SHP77 treated with DMSO at 0.1 percent for 48 hours (cell line): Measurements from ENCODE around the gene ATF6.

Source experiments
- DNase-seq: peaks from one replicate; lab custom pipeline; 2025; lab: John Stamatoyannopoulos, UW

ATF6 gene

DNA sequence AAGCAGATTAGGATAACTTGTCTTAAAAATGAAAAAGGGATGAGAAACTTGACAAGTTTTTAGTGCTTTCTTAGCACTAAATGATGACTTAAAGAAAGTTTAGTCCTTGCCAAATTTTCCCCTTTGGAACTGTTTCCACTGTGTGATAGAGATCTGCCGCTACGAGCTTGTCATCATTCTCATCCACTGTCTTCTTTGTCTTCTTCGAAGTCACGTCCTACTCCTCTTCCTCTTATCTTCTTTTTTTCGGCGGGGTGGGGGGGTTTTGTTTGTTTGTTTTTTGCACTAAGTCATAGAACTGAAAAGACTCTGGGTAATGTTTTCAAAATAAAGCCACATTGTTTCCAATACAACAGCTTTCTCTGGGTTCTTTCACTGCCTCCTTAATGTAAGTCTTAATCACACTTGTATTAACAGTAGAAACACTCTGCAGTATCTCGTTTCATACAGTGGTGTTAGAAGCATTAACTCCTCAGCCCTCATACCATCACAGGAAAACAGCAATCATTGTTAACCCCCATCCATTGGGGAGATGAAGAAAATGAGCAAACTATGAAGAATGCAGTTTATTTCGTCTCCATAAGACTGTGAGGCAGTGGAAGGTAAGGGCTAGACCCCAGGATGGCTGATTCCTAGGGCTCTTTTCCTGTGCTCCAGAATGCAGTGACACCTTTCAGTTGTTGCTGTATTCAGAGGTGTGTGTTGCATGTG lies 175.8 kb downstream of the ATF6 start:
- no peak for DNase-seq

DNA sequence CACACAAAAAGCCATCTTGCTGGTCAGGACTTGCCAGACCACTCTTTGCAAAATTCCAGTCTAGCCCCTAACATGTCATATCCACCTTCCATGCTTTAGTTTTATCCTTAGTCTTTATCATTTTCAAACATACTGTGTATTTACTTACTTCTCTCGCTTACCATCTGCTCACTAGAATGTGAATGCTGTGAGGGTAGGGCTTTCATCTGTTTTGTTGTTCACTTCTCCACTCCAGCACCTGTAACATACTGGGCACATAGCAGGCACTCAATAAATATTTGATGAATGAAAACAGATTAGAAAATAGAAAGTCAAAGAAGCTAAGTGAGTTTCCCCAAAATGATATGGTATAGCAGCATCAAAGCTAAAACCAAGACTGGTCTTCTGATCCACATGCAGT lies 177.6 kb downstream of the ATF6 start:
- no peak for DNase-seq

DNA sequence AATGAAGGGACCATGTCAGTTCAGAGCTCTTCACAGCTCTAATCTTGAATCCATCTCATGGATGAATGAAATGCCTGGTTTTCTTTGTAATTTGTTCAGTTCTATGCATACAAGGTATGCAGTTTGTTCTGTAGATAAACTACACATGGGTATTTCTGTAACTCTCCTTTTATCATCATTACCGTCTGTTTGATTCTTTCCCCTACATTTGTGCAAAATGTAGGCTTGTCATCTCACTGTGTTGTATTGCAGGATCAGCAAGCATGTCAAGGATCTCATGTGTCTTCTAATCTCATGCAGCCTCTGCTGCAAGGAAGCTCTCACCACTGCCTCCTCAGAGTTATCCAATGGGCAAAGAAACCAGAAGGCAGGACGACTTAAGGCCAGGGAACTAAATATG lies 178.3 kb downstream of the ATF6 start:
- no peak for DNase-seq

DNA sequence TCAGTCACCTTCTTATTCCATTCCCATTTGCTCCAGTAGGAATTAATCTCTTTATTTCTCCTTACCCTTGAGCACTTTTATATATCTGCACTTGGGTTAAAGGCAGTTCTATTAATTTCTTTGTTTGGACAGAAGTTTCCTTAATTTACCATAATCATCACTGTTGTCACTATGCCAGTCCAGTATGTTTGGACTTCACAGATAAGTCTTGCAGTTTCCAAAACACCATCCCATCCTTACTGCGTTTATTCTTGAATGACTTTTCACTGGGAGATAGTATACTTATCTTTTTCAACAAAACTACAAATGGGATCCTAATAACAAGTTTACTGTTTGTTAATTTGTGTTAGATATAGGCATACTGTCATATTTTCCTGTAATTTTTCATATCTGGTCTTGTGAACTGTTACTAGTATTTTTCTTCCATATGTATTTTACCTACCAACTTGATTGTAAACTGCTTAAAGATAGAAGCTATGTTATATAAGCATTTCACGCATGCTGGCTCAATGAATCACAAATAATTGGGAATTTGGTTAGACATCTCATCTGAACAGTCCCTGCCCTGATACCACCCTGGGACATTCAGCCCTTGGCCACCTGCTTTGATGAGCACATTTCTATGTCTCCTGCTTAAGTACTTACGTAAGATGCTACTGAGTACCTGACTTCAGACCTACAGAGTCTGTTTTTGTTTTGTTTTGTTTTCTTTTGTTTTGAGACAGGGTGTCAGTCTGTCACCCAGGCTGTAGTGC lies 179.4 kb downstream of the ATF6 start:
- no peak for DNase-seq

DNA sequence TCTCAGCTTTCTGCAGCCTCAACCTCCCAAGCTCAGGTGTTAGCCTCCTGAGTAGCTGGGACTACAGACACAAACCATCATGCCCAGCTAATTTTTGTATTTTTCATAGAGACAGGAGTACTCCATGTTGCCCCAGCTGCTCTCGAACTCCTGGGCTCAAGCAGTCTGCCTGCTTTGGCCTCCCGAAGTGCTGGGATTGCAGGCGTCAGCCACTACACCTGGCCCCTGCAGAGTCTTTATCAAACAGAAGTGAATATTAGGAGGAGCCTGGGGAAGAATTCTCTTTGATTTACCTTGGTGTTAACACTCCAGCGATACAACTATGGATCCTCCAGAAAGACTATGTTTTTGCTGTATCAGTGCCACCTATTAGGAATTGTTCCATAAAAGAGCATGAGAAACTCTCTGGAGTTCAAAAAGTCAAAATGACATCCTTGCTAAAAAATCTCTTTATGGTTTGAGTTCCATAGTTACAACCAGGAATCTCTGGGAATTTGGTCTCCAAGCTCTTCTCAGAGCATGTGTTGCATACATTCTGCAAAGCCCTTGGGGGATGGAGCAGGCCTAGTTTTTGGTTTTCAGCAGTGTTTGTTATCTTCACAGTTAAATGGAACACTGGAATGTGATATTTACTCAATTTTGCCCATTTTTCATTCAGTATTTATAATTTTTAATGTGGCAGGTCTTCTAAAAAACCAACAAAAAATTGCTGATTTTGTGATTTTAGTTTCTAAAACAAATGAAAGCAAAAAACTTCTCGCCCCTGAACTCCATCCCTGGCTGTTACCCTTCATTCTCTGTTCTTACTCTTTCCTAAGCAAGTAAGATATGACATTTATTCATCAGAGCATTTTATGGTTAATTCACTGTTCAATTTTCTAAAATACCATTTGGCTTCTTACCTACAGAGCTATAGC lies 180.2 kb downstream of the ATF6 start:
- no peak for DNase-seq

DNA sequence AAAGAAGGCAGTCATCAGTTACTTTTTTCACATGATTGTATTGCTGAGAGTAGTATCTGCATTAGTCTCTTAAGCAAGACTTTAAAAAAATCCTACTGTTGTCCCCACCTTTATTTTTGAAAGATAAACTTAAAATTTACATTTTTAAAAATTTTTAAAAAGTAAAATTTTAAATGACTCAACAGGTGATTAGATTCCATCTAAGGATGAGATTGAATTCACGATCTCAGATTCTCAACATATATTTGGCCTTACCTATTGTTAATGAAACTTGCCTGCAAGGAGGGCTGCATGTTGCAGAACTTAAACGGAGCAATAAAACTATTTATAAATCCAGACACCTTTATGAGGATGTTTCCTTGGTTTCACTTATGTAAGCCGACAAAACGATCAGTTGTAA lies 182.3 kb downstream of the ATF6 start:
- no peak for DNase-seq

DNA sequence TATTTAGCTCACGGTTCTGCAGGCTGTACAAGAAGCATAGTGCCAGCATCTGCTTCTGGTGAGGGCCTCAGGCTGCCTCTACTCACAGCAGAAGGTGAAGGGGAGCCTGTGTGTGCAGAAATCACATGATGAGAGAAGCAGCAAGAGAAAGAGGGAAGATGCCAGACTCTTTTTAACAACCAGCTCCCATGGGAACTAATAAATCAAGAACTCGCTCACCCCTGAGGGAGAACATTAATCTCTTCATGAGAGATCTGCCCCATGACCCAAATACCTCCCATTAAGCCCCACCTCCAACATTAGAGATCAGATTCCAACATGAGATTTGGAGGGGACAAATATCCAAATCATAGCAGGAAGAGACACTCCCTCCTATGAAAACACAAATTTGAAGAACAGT lies 183.4 kb downstream of the ATF6 start:
- DNase-seq: no peak

DNA sequence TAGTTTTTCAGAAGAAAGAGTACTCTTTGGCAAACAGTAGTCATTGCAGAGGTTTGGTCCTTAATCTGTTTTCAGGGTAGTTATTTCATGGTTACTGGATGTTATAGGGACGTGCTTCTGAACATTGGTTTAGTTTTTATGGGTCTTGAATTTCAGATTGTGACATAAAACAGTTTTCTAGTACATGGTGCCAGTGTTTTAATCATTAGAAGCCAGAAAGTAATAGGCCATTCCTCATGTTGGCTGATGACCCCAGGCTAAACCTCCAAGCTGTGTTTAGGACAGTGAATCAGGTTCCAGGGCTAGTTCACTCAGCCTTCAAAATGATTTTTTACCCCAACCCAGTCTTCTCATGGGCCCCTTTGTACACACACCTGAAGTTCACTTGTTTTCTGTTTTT lies 184.3 kb downstream of the ATF6 start:
- DNase-seq: no peak

DNA sequence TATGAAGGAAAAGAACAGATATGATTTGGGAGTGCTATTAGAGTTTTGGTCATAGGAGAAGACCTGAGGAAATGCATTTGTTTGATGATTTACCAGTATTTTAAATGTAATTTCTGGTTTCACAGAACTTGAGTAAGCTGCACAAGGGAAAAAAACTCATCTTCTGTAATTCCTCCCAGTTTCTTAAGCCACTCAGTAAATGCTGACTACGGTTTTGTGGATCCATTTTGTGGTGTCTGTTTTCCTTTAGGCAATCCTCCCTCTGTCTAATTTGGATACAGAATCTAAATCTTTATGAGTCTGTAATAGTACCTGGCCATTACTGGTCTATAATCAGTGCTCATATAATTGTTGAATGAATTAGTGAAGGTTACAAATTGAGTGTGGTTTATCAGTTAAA lies 185.5 kb downstream of the ATF6 start:
- DNase-seq: no peak

DNA sequence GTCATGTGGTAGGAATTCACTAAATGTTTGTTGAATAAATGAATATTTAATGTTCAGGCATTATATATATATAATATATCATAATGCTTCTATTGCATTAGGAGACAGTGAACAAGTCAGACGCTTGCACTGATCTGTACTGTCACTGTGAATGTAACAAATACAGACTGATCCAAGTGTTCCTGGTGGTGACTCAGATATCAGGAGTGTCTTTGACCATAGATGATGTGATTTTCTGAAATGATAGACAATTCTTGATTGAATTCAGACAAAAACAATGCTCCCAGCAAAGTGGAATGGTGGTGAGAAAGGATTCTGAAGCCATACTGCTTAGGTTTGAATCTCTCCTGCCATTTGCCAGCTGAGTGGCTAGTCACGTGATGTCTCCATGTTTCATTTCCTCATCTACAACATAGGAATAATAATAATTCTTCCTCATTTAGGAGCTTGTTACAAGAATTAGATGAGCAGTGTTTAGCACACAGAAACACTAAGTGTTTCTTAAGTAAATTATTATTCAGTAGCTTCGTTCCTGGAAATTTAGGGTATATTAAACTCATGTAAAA lies 186.6 kb downstream of the ATF6 start:
- DNase-seq: no peak

DNA sequence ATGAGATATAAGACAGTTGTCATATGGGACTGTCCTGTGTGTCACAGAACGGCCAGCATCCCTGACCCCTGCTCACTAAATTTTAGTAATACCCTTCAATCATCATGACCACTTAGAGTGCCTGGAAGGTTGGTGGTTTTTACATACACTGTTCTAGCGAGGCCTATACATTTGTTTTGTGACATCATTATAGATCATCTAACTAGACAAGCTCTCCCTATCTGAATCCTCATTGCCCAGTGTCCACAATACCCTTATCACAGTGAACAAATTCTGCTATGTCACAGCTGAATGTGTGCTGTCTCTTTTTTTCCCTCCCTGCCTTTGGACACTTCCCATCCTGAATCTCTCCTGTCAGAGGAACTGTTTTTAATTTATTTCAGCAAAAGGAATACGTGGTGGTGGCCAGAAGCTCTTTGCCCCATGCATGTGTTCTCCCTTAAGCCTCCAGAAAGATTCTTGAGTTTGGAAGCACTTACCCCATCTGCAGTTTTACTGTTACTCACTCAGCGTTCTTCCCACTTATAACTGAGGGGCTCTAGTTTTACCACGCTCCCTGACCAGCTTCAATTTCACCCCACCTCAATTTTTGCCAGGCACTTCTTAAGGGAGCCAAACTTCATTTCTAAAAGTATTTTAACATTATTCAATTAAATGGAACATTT lies 187.3 kb downstream of the ATF6 start:
- DNase-seq: no peak

DNA sequence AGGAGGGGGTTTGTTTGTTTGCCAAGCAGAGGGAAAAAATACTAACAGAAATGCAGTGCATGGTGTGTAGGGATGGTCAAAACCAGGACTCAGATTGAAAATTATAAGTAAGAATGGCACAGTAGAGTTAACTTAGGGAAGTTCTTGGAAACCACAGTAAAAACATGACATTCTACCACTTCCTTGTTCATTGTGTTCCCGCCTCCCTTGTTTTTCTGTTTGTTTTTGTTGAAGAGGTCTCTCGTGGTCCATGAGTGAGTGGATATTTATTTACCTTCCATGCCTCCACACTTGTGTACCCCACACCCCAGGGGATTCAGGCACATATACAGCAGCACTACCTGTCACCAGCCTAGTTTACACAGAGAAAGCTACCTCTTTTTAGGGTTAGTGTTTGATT lies 187.9 kb downstream of the ATF6 start:
- no peak for DNase-seq

DNA sequence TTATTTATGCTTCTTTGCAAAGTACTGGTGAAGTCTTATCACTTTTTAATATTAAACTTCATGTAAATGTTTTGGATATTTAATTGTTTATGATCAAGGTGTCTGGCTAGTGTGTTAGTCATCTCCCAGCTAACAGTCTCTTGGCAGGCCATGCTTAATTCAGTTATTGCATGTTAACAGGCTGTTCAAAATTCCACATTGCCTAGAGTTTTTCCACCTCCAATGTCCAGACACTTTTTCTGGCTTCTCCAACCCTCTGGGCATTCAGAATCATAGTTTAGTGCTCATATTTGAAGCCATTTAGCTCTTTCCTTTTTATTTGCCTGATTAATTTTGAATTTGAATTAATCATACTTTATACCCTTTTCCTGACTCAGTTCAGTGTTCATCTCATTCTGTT lies 188.3 kb downstream of the ATF6 start:
- no peak for DNase-seq

DNA sequence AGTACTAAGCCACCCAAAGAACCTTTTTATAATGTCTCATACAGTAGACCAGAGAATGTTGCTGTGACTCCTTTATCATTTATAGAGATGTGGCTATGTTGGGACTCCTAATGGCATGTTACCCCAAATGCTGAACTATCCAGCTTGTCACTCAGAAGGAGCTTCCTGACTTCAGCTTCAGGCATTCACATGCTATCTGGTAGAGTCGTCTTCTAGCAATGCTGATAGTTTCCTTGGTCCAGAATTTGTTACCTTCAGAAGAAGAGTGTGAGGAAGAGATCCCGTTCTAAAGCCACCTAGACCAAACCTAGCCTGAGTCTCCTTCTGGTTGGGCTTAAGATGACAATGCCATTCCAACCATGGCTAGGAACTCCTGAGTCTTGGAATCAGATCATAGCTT lies 189.5 kb downstream of the ATF6 start:
- DNase-seq: no peak

DNA sequence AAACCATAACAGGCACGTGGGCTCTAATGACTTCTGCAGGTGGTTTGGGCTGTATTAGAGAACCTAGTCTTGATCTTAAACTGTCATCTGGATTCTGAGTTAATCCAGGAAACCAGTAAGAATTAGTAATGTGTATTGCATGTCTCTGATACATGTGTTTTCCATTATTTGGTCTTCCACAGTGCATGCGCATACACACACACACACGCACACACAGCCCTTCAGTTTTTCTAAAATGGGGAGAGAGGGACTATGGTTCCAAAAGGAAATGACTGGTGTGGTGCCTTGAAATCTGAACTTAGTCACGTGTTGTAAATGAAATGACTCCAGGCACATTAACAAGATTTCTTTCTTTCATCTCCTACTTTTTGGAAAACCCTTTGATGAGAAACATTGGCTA lies 190.0 kb downstream of the ATF6 start:
- DNase-seq: no peak

DNA sequence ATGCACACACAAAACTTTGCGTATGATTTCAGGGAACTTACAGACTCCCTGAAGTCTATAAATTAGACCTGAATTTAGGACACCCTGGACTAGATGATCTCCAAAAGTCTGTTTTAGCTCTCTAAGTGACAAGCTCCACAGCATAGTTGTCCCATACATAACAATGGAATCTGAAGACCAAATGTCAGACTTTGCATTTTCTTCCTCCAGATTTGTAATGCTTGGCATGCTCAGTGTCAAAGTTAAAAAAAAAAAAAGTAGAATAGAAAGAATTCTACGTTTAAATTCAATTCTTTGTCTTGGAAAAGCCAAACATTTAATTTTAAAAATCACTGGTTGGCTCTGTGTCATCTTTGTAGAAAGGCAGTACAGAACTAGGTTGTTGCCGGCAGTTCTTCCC lies 190.8 kb downstream of the ATF6 start:
- DNase-seq: no peak

DNA sequence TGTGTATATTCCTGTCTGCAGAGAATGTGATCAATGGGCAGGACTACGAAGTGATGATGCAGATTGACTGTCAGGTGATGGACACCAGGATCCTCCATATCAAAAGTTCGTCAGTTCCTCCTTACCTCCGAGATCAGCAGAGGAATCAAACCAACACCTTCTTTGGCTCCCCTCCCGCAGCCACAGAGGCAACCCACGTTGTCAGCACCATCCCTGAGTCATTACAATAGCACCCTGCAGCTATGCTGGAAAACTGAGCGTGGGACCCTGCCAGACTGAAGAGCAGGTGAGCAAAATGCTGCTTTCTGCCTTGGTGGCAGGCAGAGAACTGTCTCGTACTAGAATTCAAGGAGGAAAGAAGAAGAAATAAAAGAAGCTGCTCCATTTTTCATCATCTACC lies 192.3 kb downstream of the ATF6 start:
- no peak for DNase-seq

DNA sequence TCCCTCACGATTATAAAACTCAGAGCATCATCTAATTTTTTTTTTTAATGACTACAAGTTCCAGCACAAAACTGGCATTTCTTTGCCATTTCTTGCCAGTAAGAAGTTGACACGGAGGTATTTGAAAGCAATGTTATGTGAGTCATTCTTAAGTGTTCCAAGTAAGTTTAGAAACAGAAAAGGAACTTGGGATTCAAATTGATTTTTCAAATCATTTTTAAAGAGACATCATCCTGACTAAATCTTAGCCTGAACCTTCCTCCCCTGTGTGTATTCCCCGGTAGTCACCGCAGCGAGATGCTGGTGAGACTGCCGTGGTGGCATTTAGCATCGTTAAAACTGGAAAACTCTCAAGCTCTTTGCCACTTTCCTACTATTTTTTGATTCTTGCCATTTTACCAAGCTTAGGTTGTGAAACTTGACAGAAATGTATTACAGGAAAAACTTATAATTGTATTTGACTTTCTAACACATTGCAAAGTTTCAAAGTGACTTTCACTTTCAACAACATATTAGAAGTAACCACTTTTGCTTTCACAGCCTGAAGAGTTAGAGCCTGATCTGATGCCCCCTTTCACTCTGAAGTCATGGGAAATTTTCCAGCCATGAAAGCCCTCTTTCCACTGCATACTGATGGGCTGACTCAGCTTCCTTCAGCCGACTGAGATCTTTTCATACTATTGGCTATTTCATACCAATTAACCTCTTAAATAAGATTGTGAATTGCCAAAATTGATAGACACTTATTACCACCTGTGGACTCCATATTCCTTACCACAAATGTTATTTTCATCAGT lies 196.2 kb downstream of the ATF6 start:
- DNase-seq: no peak

DNA sequence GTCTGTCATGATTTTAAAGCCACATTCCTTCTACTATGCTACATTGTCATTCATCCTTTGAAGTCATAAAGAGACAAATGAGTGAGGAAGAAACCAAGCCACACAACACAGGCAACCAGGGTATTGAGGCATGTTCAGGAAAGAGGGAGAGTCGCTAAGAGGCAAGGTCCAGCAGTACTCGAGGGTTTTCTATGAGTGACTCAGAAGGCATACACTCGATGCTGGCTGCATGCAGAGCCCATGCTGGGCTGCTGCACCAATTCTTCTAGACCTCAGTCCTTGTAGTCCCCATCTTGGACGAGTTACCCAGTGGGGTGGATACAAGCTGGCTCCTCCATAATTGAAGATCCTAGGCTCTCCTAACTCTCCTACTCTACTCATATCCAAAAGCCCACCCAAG lies 199.9 kb downstream of the ATF6 start:
- no peak for DNase-seq

DNA sequence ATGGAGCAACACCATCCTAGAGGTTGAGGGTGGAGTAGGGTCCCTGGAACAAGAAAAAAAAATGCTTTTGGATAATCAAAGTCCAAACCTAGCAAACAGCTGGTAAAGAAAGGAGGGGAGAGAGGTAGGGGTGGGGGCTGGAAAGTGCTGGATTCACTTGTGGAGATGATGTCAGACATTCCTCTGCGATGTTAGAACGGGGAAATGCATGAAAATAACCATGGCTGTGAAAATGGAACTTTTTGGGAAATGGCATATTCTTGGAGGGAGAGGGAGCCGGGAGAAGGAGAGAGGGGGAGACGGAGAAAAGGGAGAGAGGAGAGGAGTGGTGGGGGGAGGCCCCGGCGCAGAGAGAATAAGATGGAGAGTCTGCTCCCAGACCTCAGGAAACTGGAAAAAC lies 203.9 kb downstream of the ATF6 start:
- DNase-seq: no peak

DNA sequence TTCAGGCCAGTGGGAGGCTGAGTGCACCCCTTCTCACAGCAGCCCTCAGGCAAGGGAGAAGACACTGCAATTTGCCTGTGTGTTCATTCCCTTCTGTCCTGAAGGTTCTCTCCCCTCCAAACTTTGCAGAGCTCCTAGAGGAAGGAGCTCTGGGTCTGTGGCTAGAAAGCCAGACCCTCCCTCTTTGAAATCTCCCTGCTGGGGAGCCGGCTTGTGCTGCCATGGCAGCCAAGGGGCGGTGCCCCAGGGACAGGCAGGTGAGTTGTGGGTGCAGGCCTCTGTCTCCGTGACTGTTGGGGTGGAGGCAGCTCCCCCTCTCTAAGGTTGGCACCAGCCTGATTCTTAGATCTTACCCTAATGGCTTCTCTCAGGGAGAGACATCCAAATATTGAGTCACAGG lies 204.5 kb downstream of the ATF6 start:
- no peak for DNase-seq
